Omental fat pad (tissue), 4 donors: ENCODE data around the gene BBS10. TPM values are rescaled to one million over a fixed set of nuclear protein-coding genes. Genes with fewer than 3 reads are reported as not detected.

ENCODE experiments used
- ATAC-seq: fragments of 150-250 bp; one replicate; pipeline ENCODE4 v1.9.1; 2016; ENCODE audit warnings: mild to moderate bottlenecking, moderate library complexity; ENCODE audit not compliant: low FRiP score
- DNase-seq: peaks from one replicate; pipeline ENCODE4 v3.0.0-alpha.2; 2019; ENCODE audit warnings: low spot score
- CTCF ChIP-seq, 3 donors: fragments of 450-650 bp; IDR thresholded peaks; one replicate each; pipeline ENCODE4 v1.5.1; 2016 to 2017; ENCODE audit warnings: antibody characterized with exemption in 3 of 3, mild to moderate bottlenecking in 3 of 3, moderate library complexity in 2 of 3
- small RNA-seq: library from RNA; depleted of rRNA; stranded (forward); fragments of <200 nt; gene quantifications from one replicate; pipeline ENCODE3, GENCODE V24; 2016
- total RNA-seq, 4 donors: library from RNA; depleted of rRNA; stranded (reverse); fragments of >200 nt; gene quantifications; one replicate each; pipeline ENCODE4 v1.1.0, GENCODE V29; 2016

The BBS10 gene
- total RNA-seq, 4 donors from 2014 or later: 7.2 to 17.9 (median 15.7) TPM

GRCh38 chr12:76303989-76304460 is 44.2 kb downstream of the BBS10 start:
- no peak for DNase-seq
- ATAC-seq: no peak
- no peak for TF ChIP-seq CTCF (IDR thresholded peaks at IDR 0.05)

- TF ChIP-seq CTCF (IDR thresholded peaks at IDR 0.05): no peak
- ATAC-seq (no peak), DNase-seq (no peak)
These were observed 44.9 kb downstream of the BBS10 start for GRCh38 chr12:76303365-76303764.

GRCh38 chr12:76300297-76300665 is 47.9 kb downstream of the BBS10 start:
- no peak for TF ChIP-seq CTCF (IDR thresholded peaks at IDR 0.05)
- no peak for ATAC-seq
- no peak for DNase-seq

- DNase-seq (no peak), ATAC-seq (no peak)
- TF ChIP-seq CTCF (IDR thresholded peaks at IDR 0.05): no peak
These were observed 48.5 kb downstream of the BBS10 start for GRCh38 chr12:76299536-76300296.

Small RNA genes lying within 50 kb of the gene (small RNA-seq; reads per million reads assigned to genes)
- not detected for gene RN7SKP172

Other genes with a start within 250 kb of the BBS10 start
- gene OSBPL8, start 211.4 kb upstream of the BBS10 start, total RNA-seq: 10 to 100 TPM; 52.6 to 76.8 (median 65.2) TPM